ENCODE data around the gene CD109. TPM values are rescaled to one million over a fixed set of nuclear protein-coding genes. Genes with fewer than 3 reads are reported as not detected.
"Not testable (repeated sequence)": the region's sequence is repeated elsewhere in the genome, so short reads cannot be mapped to it uniquely, and the experiment has no call there.

Gene CD109
- polyA plus RNA-seq, 1 donor from 2014 or later, result 0.07 TPM

- no peaks in the 10 kb centered on the region for H3K9me2 ChIP-seq (ENCODE audit: insufficient read depth, low read length)
- no peak overlapping the region for H3K27ac ChIP-seq (ENCODE audit: low read length)
- H3K9me3 ChIP-seq (ENCODE audit: low read length), result no peaks in the 10 kb centered on the region
- H3K27me3 ChIP-seq (ENCODE audit: insufficient read depth, low read depth, low read length), result no peaks in the 10 kb centered on the region
- no peak overlapping the region for H2AFZ ChIP-seq (ENCODE audit: low read depth, low read length)
- no peaks in the 10 kb centered on the region for H3F3A ChIP-seq (ENCODE audit: insufficient read depth, low read length, poor library complexity, severe bottlenecking)
- H3K4me2 ChIP-seq (ENCODE audit: low read length), result no peak overlapping the region
- H3K4me3 ChIP-seq (ENCODE audit: low read length), result no peak overlapping the region
- H4K20me1 ChIP-seq (ENCODE audit: insufficient read depth), result no peaks in the 10 kb centered on the region
- TF ChIP-seq TAF1 (IDR thresholded peaks at IDR 0.05; ENCODE audit: low read depth) (no peak), EP300 (conservative IDR thresholded peaks at IDR 0.05; ENCODE audit: poor library complexity, severe bottlenecking) (no peak), REST (IDR thresholded peaks at IDR 0.05; ENCODE audit: borderline replicate concordance) (no peak), MXI1 (conservative IDR thresholded peaks at IDR 0.05; ENCODE audit: poor library complexity, severe bottlenecking) (no peak)
- H3K36me3 ChIP-seq (ENCODE audit: insufficient read depth, low read length), result no peaks in the 10 kb centered on the region
- H3K9ac ChIP-seq (ENCODE audit: low read length), result no peak overlapping the region
- H3K79me2 ChIP-seq (replicated peaks; ENCODE audit: insufficient read depth, low read length), result no peaks in the 10 kb centered on the region
Measured at GRCh38 chr6:73712535-73713173, 16.7 kb downstream of the CD109 start.

GRCh38 chr6:73713426-73714147, 17.6 kb downstream of the CD109 start:
- Histone ChIP-seq H3K4me2 (ENCODE audit: low read length) (no peak overlapping the region), H3F3A (ENCODE audit: insufficient read depth, low read length, poor library complexity, severe bottlenecking) (no peaks in the 10 kb centered on the region), H3K27me3 (ENCODE audit: insufficient read depth, low read depth, low read length) (no peaks in the 10 kb centered on the region), H3K9me2 (ENCODE audit: insufficient read depth, low read length) (no peaks in the 10 kb centered on the region), H3K36me3 (ENCODE audit: insufficient read depth, low read length) (no peaks in the 10 kb centered on the region), H3K79me2 (replicated peaks; ENCODE audit: insufficient read depth, low read length) (no peaks in the 10 kb centered on the region), H4K20me1 (ENCODE audit: insufficient read depth) (no peaks in the 10 kb centered on the region), H3K9me3 (ENCODE audit: low read length) (no peaks in the 10 kb centered on the region), H2AFZ (ENCODE audit: low read depth, low read length) (no peak overlapping the region), H3K4me3 (ENCODE audit: low read length) (no peak overlapping the region), H3K27ac (ENCODE audit: low read length) (no peak overlapping the region), H3K9ac (ENCODE audit: low read length) (no peak overlapping the region)
- TF ChIP-seq REST (IDR thresholded peaks at IDR 0.05; ENCODE audit: borderline replicate concordance), result no peak
- no peak for TF ChIP-seq RAD21 (conservative IDR thresholded peaks at IDR 0.05)
- TF ChIP-seq POLR2AphosphoS5 (IDR thresholded peaks at IDR 0.05), result no peak
- TF ChIP-seq EP300 (conservative IDR thresholded peaks at IDR 0.05; ENCODE audit: poor library complexity, severe bottlenecking), result no peak
- TF ChIP-seq TAF1 (IDR thresholded peaks at IDR 0.05; ENCODE audit: low read depth), result no peak
- no peak for TF ChIP-seq SMC3 (conservative IDR thresholded peaks at IDR 0.05; ENCODE audit: poor library complexity)
- TF ChIP-seq, protein P1, sequence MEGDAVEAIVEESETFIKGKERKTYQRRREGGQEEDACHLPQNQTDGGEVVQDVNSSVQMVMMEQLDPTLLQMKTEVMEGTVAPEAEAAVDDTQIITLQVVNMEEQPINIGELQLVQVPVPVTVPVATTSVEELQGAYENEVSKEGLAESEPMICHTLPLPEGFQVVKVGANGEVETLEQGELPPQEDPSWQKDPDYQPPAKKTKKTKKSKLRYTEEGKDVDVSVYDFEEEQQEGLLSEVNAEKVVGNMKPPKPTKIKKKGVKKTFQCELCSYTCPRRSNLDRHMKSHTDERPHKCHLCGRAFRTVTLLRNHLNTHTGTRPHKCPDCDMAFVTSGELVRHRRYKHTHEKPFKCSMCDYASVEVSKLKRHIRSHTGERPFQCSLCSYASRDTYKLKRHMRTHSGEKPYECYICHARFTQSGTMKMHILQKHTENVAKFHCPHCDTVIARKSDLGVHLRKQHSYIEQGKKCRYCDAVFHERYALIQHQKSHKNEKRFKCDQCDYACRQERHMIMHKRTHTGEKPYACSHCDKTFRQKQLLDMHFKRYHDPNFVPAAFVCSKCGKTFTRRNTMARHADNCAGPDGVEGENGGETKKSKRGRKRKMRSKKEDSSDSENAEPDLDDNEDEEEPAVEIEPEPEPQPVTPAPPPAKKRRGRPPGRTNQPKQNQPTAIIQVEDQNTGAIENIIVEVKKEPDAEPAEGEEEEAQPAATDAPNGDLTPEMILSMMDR (IDR thresholded peaks at IDR 0.05; ENCODE audit: poor library complexity, severe bottlenecking), result no peak
- no peak for TF ChIP-seq EZH2 (IDR thresholded peaks at IDR 0.05; ENCODE audit: borderline replicate concordance, insufficient read depth, low read length, poor library complexity, severe bottlenecking)
- no peak for TF ChIP-seq MXI1 (conservative IDR thresholded peaks at IDR 0.05; ENCODE audit: poor library complexity, severe bottlenecking)

GRCh38 chr6:73715111-73715508, 19.1 kb downstream of the CD109 start:
- not testable (repeated sequence) for H3K4me3 ChIP-seq (ENCODE audit: low read length); H3K27me3 ChIP-seq (ENCODE audit: insufficient read depth, low read depth, low read length); H3K36me3 ChIP-seq (ENCODE audit: insufficient read depth, low read length); H4K20me1 ChIP-seq (ENCODE audit: insufficient read depth); H2AFZ ChIP-seq (ENCODE audit: low read depth, low read length); H3K9ac ChIP-seq (ENCODE audit: low read length); H3K9me2 ChIP-seq (ENCODE audit: insufficient read depth, low read length); H3K27ac ChIP-seq (ENCODE audit: low read length); H3K4me2 ChIP-seq (ENCODE audit: low read length); H3F3A ChIP-seq (ENCODE audit: insufficient read depth, low read length, poor library complexity, severe bottlenecking); H3K9me3 ChIP-seq (ENCODE audit: low read length); H3K79me2 ChIP-seq (replicated peaks; ENCODE audit: insufficient read depth, low read length)
